ENCODE measurements around the gene PRKCH. TPM values are rescaled to one million over a fixed set of nuclear protein-coding genes. Genes with fewer than 3 reads are reported as not detected.

The PRKCH gene
- total and polyA plus RNA-seq, 2 donors (not counting 3 experiments of a cell fraction or from before 2014, with no cell fraction given): 97.7 to 103 TPM

- intact Hi-C loops (cut with micrococcal nuclease): no loop called here
- CTCF ChIA-PET: interaction anchor here (1.5 kb wide), 1 partner anchor 9 kb away, joined by 4 read pairs; no protein-coding TSS in a partner anchor
- POLR2A ChIA-PET: no interaction called here
- Histone ChIP-seq H2AFZ (ENCODE audit: low read depth, low read length) (no peak overlapping the region), H3K4me2 (ENCODE audit: insufficient read depth, low read length) (no peak overlapping the region), H3K27ac (ENCODE audit: insufficient read depth, low read depth, low read length) (no peak overlapping the region), H3K27me3 (ENCODE audit: control insufficient read depth in 2 of 2, insufficient read depth in 2 of 2, low read length in 2 of 2) (no peaks in the 10 kb centered on the region), H3K79me2 (ENCODE audit: control insufficient read depth, insufficient read depth, low read length) (peaks cover 57% of the 10 kb centered on the region), H3K4me3 (replicated peaks in 1 of 3; ENCODE audit: insufficient read depth in 1 of 3, low read depth in 1 of 3, low read length in 3 of 3) (no peak overlapping the region), H3K36me3 (ENCODE audit: control insufficient read depth in 2 of 2, extremely low read depth in 1 of 2, insufficient read depth in 2 of 2, low read length in 2 of 2) (peaks cover 4 to 7% of the 10 kb centered on the region in 2 experiments), H3K9ac (replicated peaks; ENCODE audit: extremely low read depth, insufficient read depth, low read length) (no peak overlapping the region), H4K20me1 (replicated peaks; ENCODE audit: control insufficient read depth, extremely low read depth, insufficient read depth, low read length) (peaks cover 2% of the 10 kb centered on the region), H3K4me1 (ENCODE audit: control insufficient read depth, extremely low read depth, insufficient read depth, low read length) (no peaks in the 10 kb centered on the region), H3K9me1 (replicated peaks; ENCODE audit: control insufficient read depth, extremely low read depth, insufficient read depth, low read length) (no peaks in the 10 kb centered on the region), H3K9me3 (replicated peaks; ENCODE audit: control insufficient read depth, insufficient read depth, low read length) (no peaks in the 10 kb centered on the region)
- DNase-seq (ENCODE audit: low read depth, low spot score) (no peak), FAIRE-seq (no peak)
- no TSS peak for BruUV-seq (replicated peaks)
- dilution Hi-C loops (cut with MboI; ENCODE audit: extremely low pct_ligation_motif_present, low sequenced_read_pairs): no loop called here
- no peak for TF ChIP-seq POLR2A (IDR thresholded peaks at IDR 0.05; ENCODE audit: low read depth, low read length)
- no peak for TF ChIP-seq JUN (IDR thresholded peaks at IDR 0.05; ENCODE audit: borderline replicate concordance, insufficient read depth, insufficient read length, low read depth)
- TF ChIP-seq FOS (IDR thresholded peaks at IDR 0.05; ENCODE audit: borderline replicate concordance, insufficient read depth, low read length): no peak
- TF ChIP-seq, protein P1, sequence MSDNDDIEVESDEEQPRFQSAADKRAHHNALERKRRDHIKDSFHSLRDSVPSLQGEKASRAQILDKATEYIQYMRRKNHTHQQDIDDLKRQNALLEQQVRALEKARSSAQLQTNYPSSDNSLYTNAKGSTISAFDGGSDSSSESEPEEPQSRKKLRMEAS (IDR thresholded peaks at IDR 0.05; ENCODE audit: insufficient read depth, insufficient read length): no peak
- TF ChIP-seq EZH2 (IDR thresholded peaks at IDR 0.05; ENCODE audit: borderline replicate concordance, low read depth, low read length, severe bottlenecking): no peak
- no peak for TF ChIP-seq POLR2AphosphoS5 (IDR thresholded peaks at IDR 0.05; ENCODE audit: insufficient read depth, low read depth, low read length)
- TF ChIP-seq, protein P2, sequence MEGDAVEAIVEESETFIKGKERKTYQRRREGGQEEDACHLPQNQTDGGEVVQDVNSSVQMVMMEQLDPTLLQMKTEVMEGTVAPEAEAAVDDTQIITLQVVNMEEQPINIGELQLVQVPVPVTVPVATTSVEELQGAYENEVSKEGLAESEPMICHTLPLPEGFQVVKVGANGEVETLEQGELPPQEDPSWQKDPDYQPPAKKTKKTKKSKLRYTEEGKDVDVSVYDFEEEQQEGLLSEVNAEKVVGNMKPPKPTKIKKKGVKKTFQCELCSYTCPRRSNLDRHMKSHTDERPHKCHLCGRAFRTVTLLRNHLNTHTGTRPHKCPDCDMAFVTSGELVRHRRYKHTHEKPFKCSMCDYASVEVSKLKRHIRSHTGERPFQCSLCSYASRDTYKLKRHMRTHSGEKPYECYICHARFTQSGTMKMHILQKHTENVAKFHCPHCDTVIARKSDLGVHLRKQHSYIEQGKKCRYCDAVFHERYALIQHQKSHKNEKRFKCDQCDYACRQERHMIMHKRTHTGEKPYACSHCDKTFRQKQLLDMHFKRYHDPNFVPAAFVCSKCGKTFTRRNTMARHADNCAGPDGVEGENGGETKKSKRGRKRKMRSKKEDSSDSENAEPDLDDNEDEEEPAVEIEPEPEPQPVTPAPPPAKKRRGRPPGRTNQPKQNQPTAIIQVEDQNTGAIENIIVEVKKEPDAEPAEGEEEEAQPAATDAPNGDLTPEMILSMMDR (IDR thresholded peaks at IDR 0.05; ENCODE audit: extremely low read depth in 1 of 2, insufficient read depth in 1 of 2, low read depth in 1 of 2, low read length in 2 of 2): no peak
- no peak for TF ChIP-seq MYC (IDR thresholded peaks at IDR 0.05; ENCODE audit: low read depth, low read length)
- no peak for TF ChIP-seq GATA2 (IDR thresholded peaks at IDR 0.05; ENCODE audit: insufficient read depth, insufficient read length, low read depth, low read length)
Observed at GRCh38 chr14:61397615-61398014, 76.2 kb downstream of the PRKCH start.
